Gastrocnemius medialis (tissue), 4 donors: ENCODE measurements around the gene NSFL1C. TPM values are rescaled to one million over a fixed set of nuclear protein-coding genes. Genes with fewer than 3 reads are reported as not detected.
"Not testable (repeated sequence)": the region's sequence is repeated elsewhere in the genome, so short reads cannot be mapped to it uniquely, and the experiment has no call there.

ENCODE experiments used
- ATAC-seq, 2 donors: fragments of 150-250 bp; one replicate each; pipeline ENCODE4 v1.9.1; 2016
- DNase-seq, 2 donors: peaks; one replicate each; pipeline ENCODE4 v3.0.0-alpha.2; 2019
- H3K27ac ChIP-seq, 4 donors: fragments of 200-600 bp; sonication (generic); 1 replicate in 1 of 4; 2 replicates in 3 of 4; pipeline ENCODE4 v1.5.1; 2016 to 2018; ENCODE audit warnings: mild to moderate bottlenecking in 2 of 4, moderate library complexity in 1 of 4
- H3K27me3 ChIP-seq, 3 donors: fragments of 200-600 bp; sonication (generic) in 2 of 3; 1 replicate in 1 of 3; 2 replicates in 2 of 3; pipeline versions ENCODE4 v1.5.1 to v1.6.0; 2016 to 2019; ENCODE audit warnings: mild to moderate bottlenecking in 1 of 3, moderate library complexity in 1 of 3
- H3K36me3 ChIP-seq, 2 donors: fragments of 200-600 bp; sonication (generic) in 1 of 2; one replicate each; pipeline ENCODE4 v1.5.1; 2017 to 2018
- H3K4me1 ChIP-seq, 2 donors: fragments of 200-600 bp; sonication (generic) in 1 of 2; one replicate each; pipeline ENCODE4 v1.5.1; 2016 to 2017; ENCODE audit warnings: mild to moderate bottlenecking in 2 of 2
- H3K4me3 ChIP-seq, 4 donors: fragments of 200-600 bp; sonication (generic) in 3 of 4; 1 replicate in 1 of 4; 2 replicates in 3 of 4; pipeline ENCODE4 v1.5.1; 2016 to 2019; ENCODE audit warnings: mild to moderate bottlenecking in 2 of 4
- H3K9me3 ChIP-seq, 3 donors: fragments of 200-600 bp; sonication (generic) in 2 of 3; 1 replicate in 1 of 3; 2 replicates in 2 of 3; pipeline ENCODE4 v1.5.1; 2016 to 2019
- POLR2A ChIP-seq, 2 donors: fragments of 450-650 bp; IDR thresholded peaks; one replicate each; pipeline ENCODE4 v1.6.1; 2017; ENCODE audit warnings: antibody characterized with exemption in 2 of 2, mild to moderate bottlenecking in 2 of 2, moderate library complexity in 2 of 2
- in situ Hi-C, 4 donors: fragments of 200-750 bp; cut with MboI; loops; one replicate each; pipeline versions ENCODE4 v1.15.0 to v1.8.0; 2017; ENCODE audit warnings: low sequenced_read_pairs in 4 of 4
- intact Hi-C: fragments of 100-400 bp; cut with DNase I; formaldehyde crosslinking; loops from one replicate; pipeline ENCODE4 v1.15.1; 2023; ENCODE audit warnings: low total_unique reads
- total RNA-seq, 4 donors: library from RNA; depleted of rRNA; stranded (reverse); fragments of >200 nt; gene quantifications; one replicate each; pipeline versions ENCODE4 v1.1.0 to v1.2.3, GENCODE V29; 2016
- TF ChIP-seq, protein P1 (sequence below), 5 experiments: fragments of 450-650 bp in 3 of 5; fragments of 200-600 bp in 2 of 5; sonication (generic) in 2 of 5; IDR thresholded peaks in 4 of 5; conservative IDR thresholded peaks in 1 of 5; 1 replicate in 4 of 5; 2 replicates in 1 of 5; pipeline ENCODE4 v1.5.1; 2016 to 2019; ENCODE audit warnings: antibody characterized with exemption in 5 of 5, mild to moderate bottlenecking in 3 of 5, moderate library complexity in 3 of 5

Gene NSFL1C
- total RNA-seq, 4 donors from 2014 or later = 68.0 to 91.4 (median 80.6) TPM

DNA sequence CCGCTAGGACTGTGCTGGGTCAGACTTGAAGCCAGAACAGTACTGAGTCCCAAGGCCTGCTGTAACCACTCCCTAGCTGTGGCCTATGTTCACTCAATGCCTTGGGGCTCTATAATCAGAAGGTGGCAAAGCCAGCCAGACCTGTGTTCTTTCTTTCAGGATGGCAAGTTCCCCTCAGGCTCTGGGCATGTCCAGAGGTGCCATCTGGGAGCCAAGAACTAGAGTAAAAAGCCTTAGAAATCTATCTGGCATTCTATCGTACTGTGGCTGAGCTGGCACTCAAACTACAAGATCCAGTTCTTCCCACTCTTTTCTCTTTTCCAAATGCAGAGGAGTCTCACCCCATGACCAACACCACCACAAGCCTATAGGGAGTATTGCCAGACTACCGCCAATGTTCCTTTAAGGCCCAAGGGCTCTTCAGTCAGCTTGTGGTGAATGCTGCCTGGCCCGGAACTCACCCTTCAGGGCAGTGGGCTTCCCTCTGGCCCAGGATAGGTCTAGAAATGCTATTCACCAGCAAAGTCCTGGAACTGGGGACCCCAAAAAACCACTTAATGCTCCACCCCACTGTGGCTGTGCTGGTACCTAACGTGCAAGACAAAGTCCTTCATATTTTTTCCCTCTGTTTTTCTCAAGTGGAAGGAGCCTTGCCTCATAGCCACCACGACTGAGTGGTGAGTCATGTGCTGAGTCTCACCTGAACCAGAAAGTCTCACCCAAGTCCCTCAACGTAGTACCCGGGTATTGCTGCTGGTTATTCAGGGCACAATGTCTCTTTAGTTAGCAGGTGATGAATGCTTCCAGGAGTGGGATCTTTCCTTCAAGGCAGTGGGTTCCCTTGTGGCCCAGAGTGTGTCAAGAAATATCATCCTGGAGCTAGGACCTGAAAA, 33.1 kb upstream of the NSFL1C start:
- H3K27ac ChIP-seq = no peak overlapping the region
- in situ Hi-C loops = no loop called here
- no peak for DNase-seq
- intact Hi-C loops = no loop called here
- TF ChIP-seq, protein P1, sequence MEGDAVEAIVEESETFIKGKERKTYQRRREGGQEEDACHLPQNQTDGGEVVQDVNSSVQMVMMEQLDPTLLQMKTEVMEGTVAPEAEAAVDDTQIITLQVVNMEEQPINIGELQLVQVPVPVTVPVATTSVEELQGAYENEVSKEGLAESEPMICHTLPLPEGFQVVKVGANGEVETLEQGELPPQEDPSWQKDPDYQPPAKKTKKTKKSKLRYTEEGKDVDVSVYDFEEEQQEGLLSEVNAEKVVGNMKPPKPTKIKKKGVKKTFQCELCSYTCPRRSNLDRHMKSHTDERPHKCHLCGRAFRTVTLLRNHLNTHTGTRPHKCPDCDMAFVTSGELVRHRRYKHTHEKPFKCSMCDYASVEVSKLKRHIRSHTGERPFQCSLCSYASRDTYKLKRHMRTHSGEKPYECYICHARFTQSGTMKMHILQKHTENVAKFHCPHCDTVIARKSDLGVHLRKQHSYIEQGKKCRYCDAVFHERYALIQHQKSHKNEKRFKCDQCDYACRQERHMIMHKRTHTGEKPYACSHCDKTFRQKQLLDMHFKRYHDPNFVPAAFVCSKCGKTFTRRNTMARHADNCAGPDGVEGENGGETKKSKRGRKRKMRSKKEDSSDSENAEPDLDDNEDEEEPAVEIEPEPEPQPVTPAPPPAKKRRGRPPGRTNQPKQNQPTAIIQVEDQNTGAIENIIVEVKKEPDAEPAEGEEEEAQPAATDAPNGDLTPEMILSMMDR (IDR thresholded peaks at IDR 0.05 in 4 of 5, conservative IDR thresholded peaks at IDR 0.05 in 1 of 5) = no peak
- TF ChIP-seq POLR2A (IDR thresholded peaks at IDR 0.05) = no peak
- no peak overlapping the region for H3K4me3 ChIP-seq
- no peak for ATAC-seq
- H3K9me3 ChIP-seq = no peaks in the 10 kb centered on the region
- H3K4me1 ChIP-seq = no peaks in the 10 kb centered on the region
- peaks cover 0 to 3% (median 0%) of the 10 kb centered on the region in 3 donors for H3K27me3 ChIP-seq
- no peaks in the 10 kb centered on the region for H3K36me3 ChIP-seq

DNA sequence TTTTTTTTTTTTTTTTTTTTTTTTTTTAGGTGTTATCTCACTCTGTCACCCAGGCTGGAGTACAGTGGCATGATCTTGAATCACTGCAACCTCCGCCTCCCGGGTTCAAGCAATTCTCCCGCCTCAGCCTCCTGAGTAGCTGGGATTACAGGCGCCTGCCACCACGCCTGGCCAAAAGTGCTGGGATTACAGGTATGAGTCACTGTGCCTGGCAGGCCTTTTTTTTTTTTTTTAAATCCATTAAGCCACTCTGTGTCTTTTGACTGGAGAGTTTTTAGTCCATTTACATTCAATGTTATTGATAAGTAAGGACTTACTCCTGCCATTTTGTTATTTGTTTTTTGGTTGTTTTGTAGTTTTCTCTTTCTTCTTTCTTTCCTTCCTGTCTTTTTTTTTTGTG, 30.7 kb upstream of the NSFL1C start:
- in situ Hi-C loops, H3K9me3 ChIP-seq, DNase-seq, intact Hi-C loops, H3K36me3 ChIP-seq, H3K4me1 ChIP-seq, H3K27me3 ChIP-seq, H3K27ac ChIP-seq, H3K4me3 ChIP-seq, ATAC-seq: not testable (repeated sequence)

DNA sequence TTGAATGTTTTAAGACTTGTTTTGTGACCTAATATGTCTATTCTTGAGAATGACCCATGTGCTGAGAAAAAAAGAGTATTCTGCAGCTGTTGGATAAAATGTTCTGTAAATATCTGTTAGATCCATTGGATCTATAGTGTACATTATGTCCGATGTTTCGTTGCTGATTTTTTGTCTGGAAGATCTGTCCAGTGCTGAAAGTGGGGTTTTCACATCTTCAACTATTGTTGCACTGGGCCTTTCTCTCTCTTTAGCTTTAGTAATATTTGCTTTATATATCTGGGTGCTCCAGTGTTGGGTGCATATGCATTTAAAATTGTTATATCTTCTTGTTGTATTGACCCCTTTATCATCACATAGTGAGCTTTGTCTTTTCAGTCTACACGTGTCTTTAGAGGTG, 30.3 kb upstream of the NSFL1C start:
- no peak for TF ChIP-seq POLR2A (IDR thresholded peaks at IDR 0.05)
- TF ChIP-seq, protein P1 (IDR thresholded peaks at IDR 0.05 in 4 of 5, conservative IDR thresholded peaks at IDR 0.05 in 1 of 5) = no peak
- no peak for ATAC-seq

DNA sequence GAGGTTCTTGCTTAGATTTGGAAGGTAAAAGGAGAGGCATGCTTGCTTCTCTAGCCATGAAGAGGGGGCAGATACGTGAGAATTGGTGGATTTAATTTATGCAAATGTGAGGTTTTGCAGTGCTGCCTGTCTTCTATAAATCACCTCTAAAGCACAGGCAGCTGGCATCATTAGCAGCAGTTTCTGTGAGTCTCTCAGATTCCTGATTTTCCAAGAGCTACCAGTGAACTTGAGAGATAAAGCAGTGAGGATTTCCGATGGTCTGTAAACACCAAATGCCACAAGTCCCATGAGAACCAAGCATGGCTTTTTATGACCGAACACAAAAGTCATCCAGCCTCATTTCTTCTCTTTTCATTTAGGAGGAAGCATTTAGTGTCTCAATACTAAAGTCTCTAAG, 27.8 kb upstream of the NSFL1C start:
- no peak for ATAC-seq
- no peak overlapping the region for H3K27ac ChIP-seq
- in situ Hi-C loops = no loop called here

More for the DNA sequence above, 30.3 kb upstream of the NSFL1C start:
- Histone ChIP-seq H3K27ac (no peak overlapping the region), H3K4me1 (no peaks in the 10 kb centered on the region), H3K9me3 (no peaks in the 10 kb centered on the region), H3K4me3 (no peak overlapping the region), H3K27me3 (peaks cover 0 to 3% (median 0%) of the 10 kb centered on the region in 3 donors), H3K36me3 (no peaks in the 10 kb centered on the region)
- intact Hi-C loops (no loop called here), in situ Hi-C loops (no loop called here)
- DNase-seq = no peak

DNA sequence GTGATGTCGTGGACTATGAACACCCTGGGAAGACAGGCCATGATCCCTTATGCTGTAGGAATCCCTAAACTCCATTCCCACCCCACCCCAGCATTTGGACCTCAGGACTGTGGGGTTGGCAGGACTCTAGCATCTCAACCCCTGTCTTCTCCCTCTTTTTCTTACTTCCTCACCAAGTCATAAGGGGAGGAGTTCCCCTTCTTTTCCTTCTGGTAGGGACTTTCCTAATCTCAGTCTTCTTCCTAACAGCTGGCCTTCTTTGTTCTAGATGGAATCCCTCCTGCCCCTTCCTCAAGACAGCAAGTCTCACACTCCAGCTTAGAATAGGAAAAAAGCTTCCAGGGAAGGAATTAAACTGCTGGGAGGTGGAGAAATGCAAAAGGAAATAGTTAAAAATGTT, 26.9 kb upstream of the NSFL1C start:
- Histone ChIP-seq H3K36me3 (no peaks in the 10 kb centered on the region), H3K9me3 (no peaks in the 10 kb centered on the region), H3K27me3 (peaks cover 0 to 3% (median 0%) of the 10 kb centered on the region in 3 donors), H3K27ac (no peak overlapping the region), H3K4me3 (no peak overlapping the region), H3K4me1 (no peaks in the 10 kb centered on the region)
- ATAC-seq = no peak
- TF ChIP-seq POLR2A (IDR thresholded peaks at IDR 0.05) = no peak
- TF ChIP-seq, protein P1 (IDR thresholded peaks at IDR 0.05 in 4 of 5, conservative IDR thresholded peaks at IDR 0.05 in 1 of 5) = no peak
- intact Hi-C loops (no loop called here), in situ Hi-C loops (no loop called here)
- DNase-seq = no peak

More for the DNA sequence above, 27.8 kb upstream of the NSFL1C start:
- H3K4me1 ChIP-seq = no peaks in the 10 kb centered on the region
- intact Hi-C loops = no loop called here
- H3K4me3 ChIP-seq = no peak overlapping the region
- TF ChIP-seq, protein P1 (IDR thresholded peaks at IDR 0.05 in 4 of 5, conservative IDR thresholded peaks at IDR 0.05 in 1 of 5) = no peak
- no peak for TF ChIP-seq POLR2A (IDR thresholded peaks at IDR 0.05)
- H3K36me3 ChIP-seq = no peaks in the 10 kb centered on the region
- peaks cover 0 to 3% (median 0%) of the 10 kb centered on the region in 3 donors for H3K27me3 ChIP-seq
- no peaks in the 10 kb centered on the region for H3K9me3 ChIP-seq
- DNase-seq = no peak
